H1 (cell line): ENCODE data around the gene PLPP7. TPM values are rescaled to one million over a fixed set of nuclear protein-coding genes. Genes with fewer than 3 reads are reported as not detected.

Experiments
- CBX5 ChIP-seq: fragments of 300-800, 300-1000 bp; sonication (generic); IDR thresholded peaks from 2 replicates; pipeline ENCODE4 v1.7.1; 2016; ENCODE audit warnings: antibody characterized with exemption, low read length, low read depth
- EZH2 ChIP-seq: fragments of 200-600 bp; sonication (generic); IDR thresholded peaks from 2 replicates; pipeline ENCODE4 v1.7.1; 2012; ENCODE audit warnings: low read depth, mild to moderate bottlenecking, moderate library complexity, low read length, inconsistent platforms; ENCODE audit not compliant: severe bottlenecking
- HDAC2 ChIP-seq, 2 experiments: fragments of 300-600 bp in 1 of 2; sonication (generic) in 1 of 2; IDR thresholded peaks; 2 replicates each; pipeline ENCODE4 v1.6.1; 2011 to 2012; ENCODE audit warnings: low read depth in 2 of 2, low read length in 2 of 2, mild to moderate bottlenecking in 2 of 2, moderate library complexity in 2 of 2, borderline replicate concordance in 1 of 2, inconsistent platforms in 1 of 2
- POLR2AphosphoS5 ChIP-seq: IDR thresholded peaks from 2 replicates; pipeline ENCODE4 v1.6.1; 2011; ENCODE audit warnings: low read depth, low read length
- SIRT6 ChIP-seq: IDR thresholded peaks from one replicate; pipeline ENCODE4 v1.7.1; 2012; ENCODE audit warnings: low read length, inconsistent platforms
- polyA plus RNA-seq, 7 experiments: library from polyadenylated mRNA; depleted of rRNA in 3 of 7; stranded (reverse) in 5 of 7; unstranded in 2 of 7; fragments of >200 nt in 5 of 7; fragments of 200-250 nt in 2 of 7; gene quantifications; 1 replicate in 5 of 7; 2 replicates in 1 of 7; 4 replicates in 1 of 7; pipeline versions ENCODE4 v1.2.1 to v1.2.3, GENCODE V29; 2011 to 2013; ENCODE audit warnings: missing spikeins in 2 of 7, mixed read lengths in 2 of 7
- total RNA-seq: library from RNA; stranded (reverse); fragmentation: NEBNext Ultra II Directional; extraction: Animal tissue kit (Norgen Biotek cat#: 25700); gene quantifications from 2 replicates; pipeline ENCODE4 v1.2.1, GENCODE V29; 2021
- TF ChIP-seq, protein P1 (sequence below): fragments of 300-600 bp; sonication (generic); IDR thresholded peaks from 2 replicates; pipeline ENCODE4 v1.7.1; 2012; ENCODE audit warnings: low read length, moderate library complexity, mild to moderate bottlenecking, inconsistent platforms; ENCODE audit not compliant: insufficient replicate concordance
- TF ChIP-seq, protein P2 (sequence below): IDR thresholded peaks from 2 replicates; pipeline ENCODE4 v1.6.1; 2012; ENCODE audit warnings: inconsistent platforms
- TF ChIP-seq, protein P3 (sequence below): IDR thresholded peaks from 2 replicates; pipeline ENCODE4 v1.6.1; 2011; ENCODE audit warnings: low read length, improper control_type of control experiment

Gene PLPP7
- total and polyA plus RNA-seq, 2 of the 8 experiments (the other 6 are each of a cell fraction or from before 2014, with no cell fraction given): 3.4 to 3.9 TPM

GRCh38 chr9:131330814-131331600, 41.5 kb downstream of the PLPP7 start (continued):
- TF ChIP-seq, protein P1, sequence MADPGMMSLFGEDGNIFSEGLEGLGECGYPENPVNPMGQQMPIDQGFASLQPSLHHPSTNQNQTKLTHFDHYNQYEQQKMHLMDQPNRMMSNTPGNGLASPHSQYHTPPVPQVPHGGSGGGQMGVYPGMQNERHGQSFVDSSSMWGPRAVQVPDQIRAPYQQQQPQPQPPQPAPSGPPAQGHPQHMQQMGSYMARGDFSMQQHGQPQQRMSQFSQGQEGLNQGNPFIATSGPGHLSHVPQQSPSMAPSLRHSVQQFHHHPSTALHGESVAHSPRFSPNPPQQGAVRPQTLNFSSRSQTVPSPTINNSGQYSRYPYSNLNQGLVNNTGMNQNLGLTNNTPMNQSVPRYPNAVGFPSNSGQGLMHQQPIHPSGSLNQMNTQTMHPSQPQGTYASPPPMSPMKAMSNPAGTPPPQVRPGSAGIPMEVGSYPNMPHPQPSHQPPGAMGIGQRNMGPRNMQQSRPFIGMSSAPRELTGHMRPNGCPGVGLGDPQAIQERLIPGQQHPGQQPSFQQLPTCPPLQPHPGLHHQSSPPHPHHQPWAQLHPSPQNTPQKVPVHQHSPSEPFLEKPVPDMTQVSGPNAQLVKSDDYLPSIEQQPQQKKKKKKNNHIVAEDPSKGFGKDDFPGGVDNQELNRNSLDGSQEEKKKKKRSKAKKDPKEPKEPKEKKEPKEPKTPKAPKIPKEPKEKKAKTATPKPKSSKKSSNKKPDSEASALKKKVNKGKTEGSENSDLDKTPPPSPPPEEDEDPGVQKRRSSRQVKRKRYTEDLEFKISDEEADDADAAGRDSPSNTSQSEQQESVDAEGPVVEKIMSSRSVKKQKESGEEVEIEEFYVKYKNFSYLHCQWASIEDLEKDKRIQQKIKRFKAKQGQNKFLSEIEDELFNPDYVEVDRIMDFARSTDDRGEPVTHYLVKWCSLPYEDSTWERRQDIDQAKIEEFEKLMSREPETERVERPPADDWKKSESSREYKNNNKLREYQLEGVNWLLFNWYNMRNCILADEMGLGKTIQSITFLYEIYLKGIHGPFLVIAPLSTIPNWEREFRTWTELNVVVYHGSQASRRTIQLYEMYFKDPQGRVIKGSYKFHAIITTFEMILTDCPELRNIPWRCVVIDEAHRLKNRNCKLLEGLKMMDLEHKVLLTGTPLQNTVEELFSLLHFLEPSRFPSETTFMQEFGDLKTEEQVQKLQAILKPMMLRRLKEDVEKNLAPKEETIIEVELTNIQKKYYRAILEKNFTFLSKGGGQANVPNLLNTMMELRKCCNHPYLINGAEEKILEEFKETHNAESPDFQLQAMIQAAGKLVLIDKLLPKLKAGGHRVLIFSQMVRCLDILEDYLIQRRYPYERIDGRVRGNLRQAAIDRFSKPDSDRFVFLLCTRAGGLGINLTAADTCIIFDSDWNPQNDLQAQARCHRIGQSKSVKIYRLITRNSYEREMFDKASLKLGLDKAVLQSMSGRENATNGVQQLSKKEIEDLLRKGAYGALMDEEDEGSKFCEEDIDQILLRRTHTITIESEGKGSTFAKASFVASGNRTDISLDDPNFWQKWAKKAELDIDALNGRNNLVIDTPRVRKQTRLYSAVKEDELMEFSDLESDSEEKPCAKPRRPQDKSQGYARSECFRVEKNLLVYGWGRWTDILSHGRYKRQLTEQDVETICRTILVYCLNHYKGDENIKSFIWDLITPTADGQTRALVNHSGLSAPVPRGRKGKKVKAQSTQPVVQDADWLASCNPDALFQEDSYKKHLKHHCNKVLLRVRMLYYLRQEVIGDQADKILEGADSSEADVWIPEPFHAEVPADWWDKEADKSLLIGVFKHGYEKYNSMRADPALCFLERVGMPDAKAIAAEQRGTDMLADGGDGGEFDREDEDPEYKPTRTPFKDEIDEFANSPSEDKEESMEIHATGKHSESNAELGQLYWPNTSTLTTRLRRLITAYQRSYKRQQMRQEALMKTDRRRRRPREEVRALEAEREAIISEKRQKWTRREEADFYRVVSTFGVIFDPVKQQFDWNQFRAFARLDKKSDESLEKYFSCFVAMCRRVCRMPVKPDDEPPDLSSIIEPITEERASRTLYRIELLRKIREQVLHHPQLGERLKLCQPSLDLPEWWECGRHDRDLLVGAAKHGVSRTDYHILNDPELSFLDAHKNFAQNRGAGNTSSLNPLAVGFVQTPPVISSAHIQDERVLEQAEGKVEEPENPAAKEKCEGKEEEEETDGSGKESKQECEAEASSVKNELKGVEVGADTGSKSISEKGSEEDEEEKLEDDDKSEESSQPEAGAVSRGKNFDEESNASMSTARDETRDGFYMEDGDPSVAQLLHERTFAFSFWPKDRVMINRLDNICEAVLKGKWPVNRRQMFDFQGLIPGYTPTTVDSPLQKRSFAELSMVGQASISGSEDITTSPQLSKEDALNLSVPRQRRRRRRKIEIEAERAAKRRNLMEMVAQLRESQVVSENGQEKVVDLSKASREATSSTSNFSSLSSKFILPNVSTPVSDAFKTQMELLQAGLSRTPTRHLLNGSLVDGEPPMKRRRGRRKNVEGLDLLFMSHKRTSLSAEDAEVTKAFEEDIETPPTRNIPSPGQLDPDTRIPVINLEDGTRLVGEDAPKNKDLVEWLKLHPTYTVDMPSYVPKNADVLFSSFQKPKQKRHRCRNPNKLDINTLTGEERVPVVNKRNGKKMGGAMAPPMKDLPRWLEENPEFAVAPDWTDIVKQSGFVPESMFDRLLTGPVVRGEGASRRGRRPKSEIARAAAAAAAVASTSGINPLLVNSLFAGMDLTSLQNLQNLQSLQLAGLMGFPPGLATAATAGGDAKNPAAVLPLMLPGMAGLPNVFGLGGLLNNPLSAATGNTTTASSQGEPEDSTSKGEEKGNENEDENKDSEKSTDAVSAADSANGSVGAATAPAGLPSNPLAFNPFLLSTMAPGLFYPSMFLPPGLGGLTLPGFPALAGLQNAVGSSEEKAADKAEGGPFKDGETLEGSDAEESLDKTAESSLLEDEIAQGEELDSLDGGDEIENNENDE: no peak
- TF ChIP-seq, protein P2, sequence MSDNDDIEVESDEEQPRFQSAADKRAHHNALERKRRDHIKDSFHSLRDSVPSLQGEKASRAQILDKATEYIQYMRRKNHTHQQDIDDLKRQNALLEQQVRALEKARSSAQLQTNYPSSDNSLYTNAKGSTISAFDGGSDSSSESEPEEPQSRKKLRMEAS: peak; percentile 76
- TF ChIP-seq SIRT6 (no peak), POLR2AphosphoS5 (no peak), EZH2 (no peak), CBX5 (no peak), HDAC2 (IDR thresholded peaks at IDR 0.05; ENCODE audit: borderline replicate concordance in 1 of 2, low read depth in 2 of 2, low read length in 2 of 2) (peak; percentile 58 to 75; a peak in 1 of 4 replicates)
- TF ChIP-seq, protein P3, sequence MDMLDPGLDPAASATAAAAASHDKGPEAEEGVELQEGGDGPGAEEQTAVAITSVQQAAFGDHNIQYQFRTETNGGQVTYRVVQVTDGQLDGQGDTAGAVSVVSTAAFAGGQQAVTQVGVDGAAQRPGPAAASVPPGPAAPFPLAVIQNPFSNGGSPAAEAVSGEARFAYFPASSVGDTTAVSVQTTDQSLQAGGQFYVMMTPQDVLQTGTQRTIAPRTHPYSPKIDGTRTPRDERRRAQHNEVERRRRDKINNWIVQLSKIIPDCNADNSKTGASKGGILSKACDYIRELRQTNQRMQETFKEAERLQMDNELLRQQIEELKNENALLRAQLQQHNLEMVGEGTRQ: no peak
